NOMO-1 (cell line): ENCODE results near the gene ARHGAP32.
A peak's percentile ranks its signal among the peaks of the same experiment; 100 is the strongest.

Source experiments
- DNase-seq, 2 experiments: peaks; one replicate each; lab custom pipeline; 2025; ENCODE audit not compliant: unreplicated experiment in 2 of 2; lab: John Stamatoyannopoulos, UW

The ARHGAP32 gene

DNA sequence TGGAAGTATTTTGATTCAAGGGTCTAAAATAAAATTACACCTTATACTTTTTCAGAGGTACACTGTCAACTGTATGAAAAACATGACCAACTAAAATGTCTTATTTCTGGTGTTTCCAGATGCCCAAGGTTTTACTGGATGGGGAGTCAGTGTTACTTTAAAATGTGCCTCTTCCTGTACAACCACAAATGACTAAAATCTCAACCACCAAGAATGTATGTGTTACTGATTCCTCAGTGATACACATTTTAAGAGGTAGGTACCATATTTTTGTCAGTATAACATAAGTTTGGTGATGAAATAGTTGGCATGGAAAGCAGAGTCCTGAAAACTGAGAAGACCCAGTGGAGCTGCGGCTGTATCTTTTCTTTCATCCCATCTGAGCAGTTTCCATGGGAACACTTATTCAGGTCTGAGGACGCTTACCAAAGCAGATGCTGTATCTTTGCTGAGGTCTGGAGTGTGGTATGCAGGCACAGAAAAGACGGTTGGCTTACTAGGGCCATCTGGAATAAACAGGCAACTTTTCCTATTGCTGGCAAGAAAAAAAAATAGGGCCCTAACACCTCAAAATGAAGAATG lies 228.3 kb downstream of the ARHGAP32 start:
- no peak for DNase-seq

GRCh38 chr11:128962896-128963295 lies 229.2 kb downstream of the ARHGAP32 start:
- DNase-seq = no peak

DNA sequence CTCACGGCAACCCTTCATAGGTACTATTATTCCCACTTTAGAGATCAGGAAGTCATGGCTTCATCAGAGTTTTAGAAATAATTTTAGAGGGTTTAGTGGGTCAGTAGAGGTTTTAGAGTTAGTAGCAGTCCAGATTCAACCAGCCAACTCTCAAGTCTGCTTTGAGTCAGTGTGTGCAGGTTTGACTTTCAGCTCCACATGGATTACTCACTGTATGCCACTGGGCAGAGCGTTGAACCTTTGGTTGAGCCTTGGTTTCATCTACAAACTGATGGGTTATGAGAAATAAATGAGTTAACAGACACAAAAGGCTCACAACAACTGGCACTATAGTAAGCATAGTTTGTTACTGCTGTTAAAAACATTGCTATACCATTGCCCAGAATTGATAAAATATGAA lies 230.5 kb downstream of the ARHGAP32 start:
- DNase-seq = no peak

DNA sequence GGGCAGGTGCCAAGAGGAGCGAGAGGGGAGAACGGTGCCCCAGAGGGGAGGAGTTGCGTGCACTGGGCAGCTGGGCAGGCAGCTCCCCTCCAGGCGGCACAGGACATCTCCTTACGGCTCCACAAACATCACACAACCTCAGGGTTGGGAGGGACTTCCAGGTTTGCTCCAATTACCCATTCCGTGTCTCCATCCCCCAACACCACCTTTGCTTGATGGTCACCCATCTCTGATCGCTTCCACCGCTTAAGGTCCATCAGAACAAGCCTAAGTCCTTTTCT lies 235.0 kb downstream of the ARHGAP32 start:
- no peak for DNase-seq

DNA sequence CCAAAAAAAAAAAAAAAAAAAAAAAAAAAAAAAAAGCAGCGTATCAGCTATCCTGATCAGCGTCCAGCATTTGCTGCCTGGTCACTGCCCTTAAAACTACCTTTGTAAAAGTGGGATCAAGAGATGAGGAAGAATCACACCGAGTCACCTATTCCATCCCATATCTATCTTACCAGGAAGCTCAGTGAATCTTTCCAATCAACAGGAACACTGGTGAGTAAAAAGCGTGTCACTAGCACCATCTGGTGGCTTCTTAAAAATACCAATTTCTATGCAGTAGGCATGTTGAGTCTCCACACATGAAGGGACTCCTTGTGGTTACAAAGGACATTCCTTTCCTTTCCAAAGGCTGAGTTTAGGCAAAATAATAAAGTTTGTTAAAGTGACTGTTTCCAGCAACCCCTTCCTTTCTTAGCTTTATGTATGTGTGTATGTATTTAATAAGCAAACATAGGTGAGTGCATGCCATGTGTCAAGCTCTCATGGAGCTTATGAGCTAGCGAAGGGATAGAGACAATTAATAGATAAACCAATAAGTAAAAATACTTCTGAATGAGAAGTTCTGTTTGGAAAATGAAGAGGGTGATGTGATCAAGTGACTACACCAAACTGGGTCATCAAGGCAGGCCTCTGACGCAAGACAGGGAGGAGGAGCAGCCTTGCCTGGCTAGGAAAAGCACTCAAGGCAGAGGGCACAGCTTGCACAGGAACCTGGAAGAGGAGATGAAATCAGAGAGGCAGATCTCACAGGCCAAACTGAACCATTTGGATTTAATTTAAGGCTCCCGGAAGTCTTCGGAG lies 235.5 kb downstream of the ARHGAP32 start:
- peak in 1 of 2 experiments; percentile 28 for DNase-seq

- no peak for DNase-seq
Observed at GRCh38 chr11:128955636-128956035, 236.5 kb downstream of the ARHGAP32 start.

- DNase-seq = no peak
Observed at GRCh38 chr11:128953151-128953550, 239.0 kb downstream of the ARHGAP32 start.

- DNase-seq = no peak
Observed at GRCh38 chr11:128949791-128950454, 242.2 kb downstream of the ARHGAP32 start.

DNA sequence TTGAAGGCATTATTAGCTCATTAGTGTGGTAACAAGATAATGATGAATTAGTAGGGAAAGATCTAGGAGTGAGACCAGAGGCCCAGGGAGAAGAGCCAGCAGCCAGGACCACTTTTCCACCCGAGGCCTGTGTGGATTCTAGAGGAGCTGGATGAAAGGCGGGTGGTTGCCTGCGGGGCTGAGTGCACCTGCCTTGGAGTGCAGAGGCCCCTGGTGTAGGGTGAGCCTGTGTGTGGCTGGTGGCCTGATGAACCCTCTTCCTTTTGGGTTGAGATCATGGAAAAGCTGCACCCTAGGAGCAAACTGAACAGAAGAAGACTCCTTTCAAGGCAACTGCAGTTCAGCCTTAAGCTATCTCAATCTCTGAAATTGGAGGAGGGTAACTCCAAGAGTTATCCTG lies 243.5 kb downstream of the ARHGAP32 start:
- DNase-seq = no peak

DNA sequence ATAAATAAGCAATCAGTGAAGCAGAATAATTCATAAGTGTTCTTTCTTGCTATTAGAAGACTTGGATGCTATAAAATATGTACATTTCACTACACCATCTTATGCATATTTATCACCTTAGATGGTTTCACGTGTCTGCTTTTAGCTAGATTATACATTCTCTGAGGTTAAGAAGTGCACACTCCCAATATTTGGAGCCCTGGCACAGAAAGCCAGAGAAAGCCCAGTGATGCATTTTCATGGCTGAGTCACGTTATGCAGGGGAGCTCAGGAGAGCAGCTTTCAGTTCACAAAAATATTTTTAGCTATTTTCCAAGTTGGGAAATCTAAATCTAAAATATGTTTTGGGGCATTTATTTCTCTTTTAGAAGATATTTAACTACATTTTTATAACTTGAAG lies 244.4 kb downstream of the ARHGAP32 start:
- DNase-seq = no peak

DNA sequence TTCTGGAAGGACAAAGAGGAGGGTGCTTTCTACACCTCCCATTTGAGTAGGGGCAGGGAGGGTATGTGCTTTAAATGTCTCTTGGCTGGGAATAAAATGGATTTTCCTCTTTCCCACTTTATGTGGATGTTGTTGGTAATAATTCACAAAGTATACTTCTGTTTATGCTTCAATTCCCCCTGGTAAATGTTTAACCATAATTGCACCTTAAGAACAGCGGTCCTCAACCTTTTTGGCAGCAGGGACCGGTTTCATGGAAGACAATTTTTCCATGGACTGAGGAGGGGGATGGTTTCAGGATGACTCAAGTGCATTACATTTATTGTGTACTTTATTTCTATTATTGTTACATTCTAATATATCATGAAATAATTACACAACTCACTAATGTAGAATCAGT lies 245.5 kb downstream of the ARHGAP32 start:
- no peak for DNase-seq

DNA sequence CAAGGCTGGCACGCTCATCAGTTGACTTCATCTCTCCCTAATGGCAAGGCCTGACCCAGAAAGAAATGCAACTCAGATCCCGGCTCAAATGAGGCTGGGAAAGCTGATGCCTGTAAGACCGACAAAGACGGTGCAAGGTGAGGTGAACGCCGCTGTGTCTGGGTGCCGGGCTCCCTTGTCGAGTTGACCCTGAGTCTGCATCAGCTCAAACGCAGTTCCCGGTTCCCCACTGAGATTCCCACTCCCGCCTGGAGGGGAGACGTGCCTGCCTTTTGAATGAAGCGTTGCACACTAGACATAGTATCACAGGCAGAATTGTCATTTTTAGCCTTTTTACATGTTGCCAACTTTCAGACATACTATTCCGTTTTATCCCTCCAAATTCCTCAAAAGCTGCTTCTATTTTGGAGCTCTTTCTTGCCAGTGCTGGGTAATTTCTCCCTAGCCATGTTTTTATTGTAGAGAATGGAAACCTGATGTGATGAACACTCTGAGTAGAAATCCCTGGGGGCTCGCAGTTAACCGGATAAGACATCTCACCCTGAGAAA lies 248.6 kb downstream of the ARHGAP32 start:
- DNase-seq = no peak

- no peak for DNase-seq
Observed at GRCh38 chr11:128942817-128943427, 249.2 kb downstream of the ARHGAP32 start, which contains the start of gene TP53AIP1. TSS of gene TP53AIP1 (minus strand) at chr11:128942871. CDS start at chr11:128937818, 5,053 bp downstream.

DNA sequence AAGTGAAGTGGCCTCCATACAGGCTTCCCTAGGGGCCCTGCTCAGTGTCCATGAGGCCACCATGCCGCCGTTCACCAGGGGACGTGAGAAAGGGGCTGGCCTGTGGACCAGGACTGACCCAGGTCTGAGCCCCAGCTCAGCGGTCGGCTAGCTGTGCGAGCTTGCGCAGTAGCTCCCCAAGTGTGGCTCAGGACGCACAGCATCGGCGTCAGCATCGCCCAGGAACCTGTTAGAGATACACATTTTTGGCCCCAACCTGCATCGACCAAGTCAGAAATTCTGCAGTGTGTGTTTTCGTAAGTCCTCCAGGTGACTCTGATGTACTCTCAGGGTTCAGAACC lies 249.9 kb downstream of the ARHGAP32 start:
- no peak for DNase-seq

DNA sequence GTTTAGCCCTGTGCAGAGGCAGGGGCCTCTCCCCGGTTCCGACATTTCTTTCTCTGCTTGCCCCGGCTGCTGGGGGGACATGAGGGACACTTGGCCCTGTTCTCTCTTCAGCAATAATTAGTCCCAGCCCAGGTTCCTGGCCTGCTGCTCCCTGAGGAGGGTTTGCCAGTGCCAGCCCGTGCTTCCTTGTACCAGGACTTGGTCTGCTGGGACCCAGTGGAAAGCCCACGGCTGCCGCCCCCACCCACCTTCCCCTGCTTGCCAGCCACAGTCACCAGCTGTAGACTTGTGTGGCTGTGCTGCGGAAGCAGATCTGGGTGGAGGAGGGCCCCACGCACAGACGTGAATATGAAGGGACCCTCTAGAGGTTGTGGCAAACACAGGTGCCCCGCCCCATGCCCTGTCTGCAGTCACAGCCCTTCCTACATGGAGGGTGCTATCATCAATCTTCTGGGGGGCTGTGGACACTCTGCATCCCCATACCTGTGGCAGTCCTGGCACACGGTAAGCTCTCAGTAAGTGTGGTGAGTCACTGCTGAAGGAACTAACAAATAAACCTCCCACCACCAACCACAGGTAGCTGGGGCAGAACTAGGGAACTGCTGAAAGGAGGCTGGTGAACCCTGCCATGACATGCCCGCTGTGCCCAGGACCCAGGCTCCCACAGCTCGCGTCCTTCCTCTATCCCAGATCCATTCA lies 250.4 kb downstream of the ARHGAP32 start:
- DNase-seq = no peak

DNA sequence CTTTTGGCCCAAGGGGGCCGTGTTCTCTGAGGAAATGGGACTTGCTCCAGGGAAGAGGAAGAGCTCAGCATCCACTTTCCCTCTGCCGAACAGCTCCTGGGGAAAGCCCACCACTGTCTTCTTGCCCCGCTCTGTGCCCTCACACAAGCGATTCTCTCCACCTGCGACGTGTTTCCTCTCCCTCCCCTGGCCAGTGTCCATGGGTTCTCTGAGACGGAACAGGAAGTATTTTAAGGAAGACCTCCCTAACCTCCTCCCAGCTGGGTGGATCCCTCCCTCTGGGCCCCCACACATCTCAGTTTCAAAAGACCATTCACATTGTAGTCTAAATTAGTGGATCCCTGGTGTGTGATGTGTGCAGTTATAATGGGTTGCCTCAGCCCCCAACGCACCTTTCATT lies 251.0 kb downstream of the ARHGAP32 start:
- no peak for DNase-seq

- no peak for DNase-seq
Observed at GRCh38 chr11:128940603-128941002, 251.5 kb downstream of the ARHGAP32 start.

DNA sequence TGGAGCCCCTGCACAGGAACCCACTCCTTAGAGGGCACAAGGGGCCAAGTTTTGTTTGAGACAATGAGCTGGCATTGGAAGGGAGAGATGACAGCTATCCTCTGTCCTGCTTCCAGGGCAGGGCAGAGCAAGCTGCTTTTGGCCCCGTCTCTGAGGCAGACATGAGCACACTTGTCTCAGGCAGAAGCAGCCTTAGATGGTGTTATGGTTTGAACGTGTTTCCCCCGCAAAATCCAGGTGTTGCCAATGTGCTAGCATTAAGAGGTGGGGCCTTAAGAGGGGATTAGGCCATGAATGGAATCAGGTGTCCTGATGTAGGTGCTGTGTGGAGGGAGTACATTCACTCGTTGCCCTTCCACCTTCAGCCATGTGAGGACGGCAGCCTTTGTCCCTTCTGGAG lies 252.0 kb downstream of the ARHGAP32 start:
- no peak for DNase-seq

GRCh38 chr11:128939591-128939990 lies 252.5 kb downstream of the ARHGAP32 start:
- DNase-seq = no peak

DNA sequence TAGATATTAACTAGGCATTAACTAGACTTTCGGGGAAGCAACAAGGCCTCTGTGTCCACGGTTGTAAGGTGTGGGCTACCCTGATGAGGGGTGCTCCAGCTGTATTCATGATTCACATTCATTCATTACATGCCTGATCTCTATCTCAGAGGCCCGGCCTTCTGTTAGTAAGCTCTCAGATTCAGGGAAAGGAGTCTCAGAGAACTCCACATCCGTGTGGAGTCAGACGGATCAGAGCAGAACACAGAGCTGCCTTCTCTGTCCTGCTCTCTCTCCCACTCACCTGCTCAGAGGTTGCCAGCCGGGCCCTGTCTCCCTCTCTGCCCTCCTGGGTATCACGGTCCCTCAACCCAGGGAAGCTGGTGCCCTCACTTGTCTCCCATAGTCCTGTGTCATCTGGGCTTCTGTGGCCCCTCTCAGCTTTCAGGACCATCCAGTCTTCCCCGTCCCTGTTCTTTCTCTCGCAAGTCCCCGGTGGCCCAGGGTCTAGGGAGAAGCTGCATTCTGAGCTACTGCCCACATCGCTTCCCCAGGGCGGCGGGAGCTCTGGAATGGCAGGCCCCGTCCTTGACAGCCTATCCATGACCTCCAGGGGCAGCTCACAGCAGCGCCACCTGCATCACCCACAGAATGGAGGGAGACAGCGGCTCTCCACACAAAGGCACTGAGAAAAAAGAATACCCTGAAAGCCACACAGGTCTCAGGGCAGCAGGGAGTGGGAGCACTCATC lies 253.8 kb downstream of the ARHGAP32 start:
- DNase-seq = no peak
